GM21529 (cell line): ENCODE results near the gene SEC14L1.
"Not testable (repeated sequence)": the region's sequence is repeated elsewhere in the genome, so short reads cannot be mapped to it uniquely, and the experiment has no call there.

Source experiments
- ATAC-seq: cut with Tn5 transposase; IDR thresholded peaks from one replicate; pipeline ENCODE4 v1.9.1; 2021; ENCODE audit not compliant: unreplicated experiment

SEC14L1 gene

DNA sequence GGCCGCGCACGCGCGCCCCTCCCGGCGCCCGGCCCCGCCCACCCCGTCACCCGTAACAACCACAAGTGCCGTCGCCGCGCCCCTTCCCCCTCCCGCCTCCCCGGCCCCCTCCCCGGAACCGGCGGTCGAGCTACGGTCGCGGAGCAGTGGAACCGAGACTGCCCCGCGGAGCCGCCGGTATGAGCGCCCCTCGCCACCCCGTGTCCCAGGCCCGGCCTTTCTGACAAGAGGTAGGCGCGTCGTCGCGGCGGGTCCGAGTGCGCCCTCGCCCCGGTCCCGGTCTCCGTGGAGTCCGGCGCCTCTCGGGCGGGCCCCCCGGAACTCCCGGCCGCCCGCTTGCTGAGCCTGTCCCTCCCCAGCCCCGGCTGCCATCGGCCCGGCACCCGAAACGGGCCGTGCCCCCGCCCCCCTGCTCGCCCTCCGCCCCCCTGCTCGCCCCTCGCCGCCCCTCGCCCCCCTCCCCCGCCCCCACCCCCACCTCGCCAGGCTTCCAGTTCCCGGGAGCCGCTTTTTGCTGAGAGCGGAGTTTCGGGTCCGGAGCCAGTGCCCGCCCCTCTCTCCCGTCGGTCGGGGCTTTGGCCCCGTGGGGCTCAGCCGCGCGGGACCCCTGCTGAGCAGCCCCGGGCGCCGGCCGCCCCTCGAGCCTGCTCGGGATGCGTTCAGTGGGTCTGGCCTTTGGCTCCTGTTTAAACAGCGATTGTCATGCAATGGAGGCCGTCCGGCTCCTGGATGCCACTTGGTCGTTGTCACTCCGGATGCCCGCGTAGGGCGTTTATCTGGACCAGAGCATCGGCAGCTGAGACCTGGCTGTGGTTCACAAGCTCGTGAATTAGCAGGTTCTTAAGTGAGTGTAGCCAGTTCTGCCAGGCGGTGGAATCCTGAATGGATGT is at the start of gene SEC14L1:
Gene SEC14L1 (plus strand): TSS at position 92 of the 890 bp plus-strand sequence. CDS start 2,628 bp downstream, outside the sequence.
- ATAC-seq: peak; percentile 31

DNA sequence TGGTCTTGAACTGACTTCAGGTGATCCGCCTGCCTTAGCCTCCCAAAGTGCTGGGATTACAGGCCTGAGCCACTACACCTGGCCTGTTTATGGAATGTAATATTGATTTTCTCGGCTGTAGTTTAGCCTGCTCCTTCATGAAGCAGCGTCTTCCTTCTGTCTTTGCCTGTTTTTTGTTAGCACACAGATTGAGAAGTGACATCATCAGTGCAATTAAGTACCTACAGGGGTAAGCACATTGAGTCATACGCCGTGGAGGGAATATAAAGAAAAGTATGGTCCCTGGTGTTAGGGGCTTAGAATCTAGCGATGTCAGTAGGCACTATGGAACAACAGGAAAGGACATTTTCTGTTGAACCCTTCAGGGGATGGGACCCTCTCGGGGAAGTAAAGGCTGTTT is 48.7 kb upstream of the SEC14L1 start:
- ATAC-seq: no peak

GRCh38 chr17:77095461-77095860 is 45.3 kb upstream of the SEC14L1 start:
- no peak for ATAC-seq

DNA sequence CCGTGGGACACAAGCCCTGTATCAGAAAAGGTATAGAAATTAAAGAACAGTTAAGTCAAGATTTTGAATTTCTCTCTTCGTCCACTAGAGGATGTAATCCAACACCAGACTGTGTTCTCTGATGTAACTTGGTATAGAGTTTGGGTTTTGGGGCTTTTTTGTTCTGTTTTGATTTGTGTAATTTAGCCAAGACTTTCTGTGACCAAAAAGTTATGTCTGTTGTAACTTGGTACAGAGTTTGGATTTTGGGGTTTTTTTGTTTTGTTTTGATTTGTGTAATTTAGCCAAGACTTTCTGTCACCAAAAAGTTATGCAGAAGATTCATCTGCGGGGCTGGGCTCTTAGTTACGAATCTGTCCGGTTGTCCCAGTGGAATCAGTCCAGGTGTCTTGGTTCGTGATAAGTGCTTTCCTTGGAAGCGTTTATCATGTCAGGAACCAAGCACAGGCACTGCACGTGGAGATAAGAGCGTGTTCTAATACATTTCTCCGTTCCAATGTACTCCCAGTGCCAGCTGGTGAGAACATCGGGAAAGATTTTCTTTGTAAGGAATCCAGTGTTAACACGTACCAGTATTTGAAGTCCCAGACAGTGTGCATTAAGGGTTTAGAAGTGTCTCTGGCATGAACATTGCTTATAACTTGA is 44.1 kb upstream of the SEC14L1 start:
- no peak for ATAC-seq

GRCh38 chr17:77097631-77098180 is 43.1 kb upstream of the SEC14L1 start:
- ATAC-seq: no peak

DNA sequence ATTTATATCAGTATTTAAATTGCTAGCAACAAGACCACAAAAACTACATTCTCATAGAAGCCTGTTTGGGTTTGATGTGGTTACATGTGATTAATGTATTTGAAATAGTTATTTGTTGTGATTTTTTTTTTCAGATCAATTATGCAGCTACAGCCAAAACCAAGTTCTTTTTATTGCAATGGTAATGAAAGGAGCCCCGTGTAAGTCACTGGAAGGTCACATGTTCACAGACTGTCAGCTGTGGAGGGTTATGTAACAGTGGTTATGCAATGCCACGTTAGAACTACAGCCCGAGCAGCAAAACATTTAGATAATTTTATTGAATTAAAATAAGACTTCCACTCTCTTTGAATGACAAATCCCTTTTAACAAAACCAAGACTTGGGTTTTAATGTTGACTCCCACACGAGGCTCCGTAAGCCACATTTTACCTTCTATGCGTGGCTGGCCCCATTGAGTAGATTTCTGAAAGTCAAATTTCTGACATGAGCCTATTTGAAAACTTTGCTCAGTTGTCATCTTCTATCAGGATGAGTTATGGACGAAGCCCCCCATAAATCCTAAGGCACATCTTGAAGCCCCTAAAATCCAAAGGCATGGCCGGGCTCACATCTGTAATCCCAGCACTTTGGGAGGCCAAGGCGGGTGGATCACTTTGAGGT is 41.8 kb upstream of the SEC14L1 start:
- no peak for ATAC-seq

DNA sequence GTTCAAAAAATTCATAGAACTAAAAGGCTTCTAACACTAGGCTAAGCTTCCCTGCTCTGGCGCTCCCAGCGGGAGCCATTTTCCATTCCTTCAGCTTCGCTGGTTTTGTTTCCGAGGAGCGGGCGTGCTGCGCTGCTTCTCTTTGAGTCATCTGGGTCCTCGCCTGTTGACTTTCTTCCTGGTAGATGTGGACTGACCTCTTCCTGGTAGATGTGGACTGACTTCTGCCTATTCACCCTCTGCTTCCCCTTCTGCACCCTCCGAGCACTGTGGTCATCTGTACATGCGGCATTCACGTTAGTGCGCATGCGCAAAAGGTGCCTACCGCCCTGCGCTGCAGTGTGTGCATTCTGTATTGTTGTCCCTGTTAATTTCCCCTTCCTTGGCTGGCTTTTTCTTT is 40.8 kb upstream of the SEC14L1 start:
- ATAC-seq: no peak

DNA sequence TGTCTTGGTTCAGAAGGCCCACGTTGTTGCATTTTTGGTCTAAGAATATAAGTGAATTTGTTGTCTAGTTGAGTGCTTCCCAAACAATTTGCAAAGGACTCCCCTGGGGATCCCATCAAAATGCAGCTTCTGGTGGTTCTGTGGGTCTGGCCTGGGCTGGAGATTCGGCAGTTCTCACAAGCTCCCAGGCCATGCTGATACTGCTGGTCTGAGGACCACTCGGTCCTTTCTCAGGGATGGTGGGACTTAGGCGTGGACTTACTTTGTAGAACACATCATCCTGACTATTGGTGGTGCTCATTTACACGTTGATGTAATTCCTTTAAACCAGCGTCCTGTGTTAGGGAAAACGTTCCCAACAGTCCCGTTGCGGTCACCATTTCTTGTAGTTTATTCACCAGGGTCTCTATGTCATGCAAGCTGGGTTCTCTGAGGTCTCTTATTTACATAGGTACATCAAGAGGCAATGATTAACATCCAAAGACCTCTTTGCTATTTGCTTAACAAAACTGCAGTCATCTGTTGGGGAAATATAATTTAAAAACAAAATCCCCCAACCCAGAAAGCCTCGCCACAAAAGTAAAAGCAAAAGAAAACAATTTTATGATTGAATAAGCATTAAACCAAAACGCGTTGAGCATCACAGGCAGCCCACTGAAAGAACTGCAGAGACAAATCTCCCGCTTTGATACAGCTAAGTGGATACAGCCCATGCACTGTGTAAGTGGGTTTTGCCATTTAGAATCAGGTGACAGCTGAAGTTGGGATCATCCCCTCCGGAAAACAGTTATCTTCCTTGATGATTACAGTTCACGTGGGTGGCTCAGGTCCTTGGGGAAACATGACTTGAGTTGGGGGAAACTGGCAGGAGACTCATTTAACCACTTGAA is 39.0 kb upstream of the SEC14L1 start:
- no peak for ATAC-seq

- ATAC-seq: not testable (repeated sequence)
Measured at GRCh38 chr17:77102411-77103134, 38.2 kb upstream of the SEC14L1 start.

DNA sequence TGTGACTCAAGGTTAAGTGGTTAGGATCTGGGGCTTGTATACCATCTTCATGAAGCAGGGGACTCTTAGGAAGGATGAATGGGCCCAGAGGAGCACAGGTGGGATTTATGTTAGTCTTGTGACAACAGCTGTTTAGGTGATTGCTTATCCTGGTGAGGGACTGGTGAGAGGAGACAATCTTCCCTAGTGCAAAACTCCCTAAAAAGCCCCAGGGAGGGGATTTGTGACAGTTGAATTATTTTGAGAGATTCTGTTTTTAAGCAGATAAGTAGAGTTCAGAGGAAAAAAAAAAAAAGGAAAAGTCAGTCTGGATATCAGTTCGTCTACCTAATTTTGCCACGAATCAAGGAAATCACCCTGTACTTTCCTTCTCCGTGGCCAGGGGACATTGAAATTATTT is 35.1 kb upstream of the SEC14L1 start:
- no peak for ATAC-seq

DNA sequence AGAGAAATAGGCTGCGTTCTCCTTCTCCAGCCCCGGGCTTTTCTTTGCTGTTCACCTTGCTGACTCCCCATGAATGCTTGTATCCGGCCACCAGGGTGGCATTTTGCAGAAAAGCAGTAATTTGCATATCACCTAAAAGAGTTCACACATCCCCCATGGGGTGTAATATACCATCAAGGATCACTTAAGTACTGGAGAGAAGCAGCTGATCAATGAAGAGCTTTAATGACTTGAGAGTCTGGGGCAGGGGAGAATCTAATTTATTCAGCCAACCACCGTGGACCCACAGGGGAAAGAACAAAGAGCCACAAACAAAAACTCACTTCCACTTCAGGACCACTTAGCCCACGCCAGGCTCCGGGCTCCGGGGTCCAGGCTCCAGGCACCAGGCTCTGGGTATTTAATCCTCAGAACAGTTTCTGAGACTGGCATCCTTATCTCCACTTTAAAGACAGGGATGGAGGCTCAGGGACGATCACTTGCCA is 33.9 kb upstream of the SEC14L1 start:
- peak; percentile 41 for ATAC-seq

DNA sequence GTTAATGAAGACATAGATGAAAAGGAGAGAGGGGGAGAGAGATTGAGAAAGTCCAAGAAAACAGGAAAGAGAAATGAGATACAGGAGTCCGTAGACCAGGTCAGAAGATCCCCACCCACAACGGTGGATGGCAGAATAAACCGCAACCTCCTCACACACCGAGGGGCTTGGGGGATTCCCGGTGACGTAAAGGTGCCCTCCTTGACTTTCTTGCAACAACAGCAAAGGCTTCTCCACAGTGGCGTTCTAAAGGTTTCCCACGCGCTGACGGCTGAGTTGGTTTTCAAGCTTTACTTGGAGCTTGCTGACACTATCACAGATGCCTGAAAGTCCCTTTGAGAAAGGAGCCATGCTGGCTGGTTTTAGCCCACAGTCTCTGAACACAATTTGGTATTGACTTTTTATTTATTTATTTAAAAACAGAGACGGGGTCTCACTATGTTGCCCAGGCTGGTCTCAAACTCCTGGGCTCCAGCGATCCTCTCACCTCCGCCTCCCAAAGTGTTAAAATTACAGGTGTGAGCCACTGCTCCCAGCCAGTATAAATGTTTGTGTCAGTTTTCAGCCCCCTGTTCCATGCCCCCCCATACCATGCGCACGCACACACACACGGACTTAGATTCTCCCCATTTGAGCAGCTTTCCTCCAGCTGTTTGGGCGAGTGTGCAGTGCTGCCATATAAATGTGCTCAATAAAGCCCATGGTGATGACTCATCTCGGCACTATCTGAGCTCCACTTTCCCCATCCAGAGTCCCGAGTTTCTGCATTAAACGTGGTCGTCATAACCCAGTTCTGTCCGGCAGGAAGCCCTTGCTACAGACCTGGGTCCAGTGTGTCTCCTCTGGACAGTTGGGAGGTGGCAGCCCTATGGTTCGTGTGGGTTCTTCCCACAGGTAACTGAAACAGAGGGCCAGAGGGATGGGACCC is 33.0 kb upstream of the SEC14L1 start:
- peak; percentile 57 for ATAC-seq

GRCh38 chr17:77109159-77109759 is 31.5 kb upstream of the SEC14L1 start:
- no peak for ATAC-seq

DNA sequence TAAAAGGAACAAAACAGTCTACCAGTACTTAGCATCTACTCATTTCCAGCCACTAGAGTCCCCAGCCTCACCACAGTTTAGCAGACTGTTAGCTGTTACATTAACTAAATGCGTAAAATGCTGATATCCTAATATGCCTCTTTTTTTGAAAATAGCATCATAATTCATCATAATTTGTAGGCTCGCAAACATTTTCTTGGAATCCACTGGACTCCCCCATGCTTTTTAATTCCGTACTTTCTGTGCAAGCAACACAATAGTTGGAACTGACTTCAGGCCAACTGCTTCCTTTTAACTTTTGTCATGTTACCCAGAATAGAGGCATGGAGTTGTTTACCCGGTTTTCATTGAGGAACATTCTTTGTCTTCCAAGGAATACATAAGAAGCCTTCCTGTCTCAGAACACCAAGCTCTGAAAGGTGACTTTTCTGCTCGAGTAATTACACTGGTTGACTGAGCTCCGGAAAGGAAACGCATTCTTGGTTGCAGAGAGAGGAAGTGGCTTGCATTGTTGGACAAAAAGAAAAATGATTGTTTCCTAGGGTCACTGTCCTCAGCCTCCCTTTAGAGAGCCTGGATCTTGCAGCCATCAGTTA is 30.9 kb upstream of the SEC14L1 start:
- ATAC-seq: no peak

DNA sequence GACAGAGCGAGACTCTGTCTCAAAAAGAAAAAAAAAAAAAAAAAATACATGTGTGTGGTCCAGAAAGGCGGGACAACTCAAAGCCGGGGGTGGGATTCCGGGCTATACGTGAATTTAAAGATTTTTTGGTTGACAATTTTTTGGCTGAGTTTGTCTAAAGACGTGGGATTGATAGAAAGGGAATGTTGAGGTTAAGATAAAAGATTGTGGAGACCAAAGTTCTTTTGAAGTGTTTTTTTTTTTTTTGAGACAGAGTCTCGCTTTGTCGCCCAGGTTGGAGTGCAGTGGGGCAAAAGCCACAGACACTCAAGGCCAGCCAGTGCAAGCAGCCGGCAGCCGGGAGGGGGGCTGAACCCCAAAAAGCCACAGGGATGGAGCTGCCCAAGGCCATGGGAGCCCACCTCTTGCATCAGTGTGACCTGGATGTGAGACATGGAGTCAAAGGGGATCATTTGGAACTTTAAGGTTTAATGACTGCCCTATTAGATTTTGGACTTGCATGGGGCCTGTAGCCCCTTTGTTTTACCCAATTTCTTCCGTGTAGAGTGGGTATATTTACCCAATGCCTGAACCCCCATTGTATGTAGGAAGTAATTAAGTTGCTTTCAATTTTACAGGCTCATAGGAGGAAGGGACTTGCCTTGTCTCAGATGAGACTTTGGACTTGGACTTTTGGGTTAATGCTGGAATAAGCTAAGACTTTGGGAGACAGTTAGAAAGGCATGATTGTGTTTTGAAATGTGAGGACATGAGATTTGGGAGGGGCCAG is 29.4 kb upstream of the SEC14L1 start:
- ATAC-seq: not testable (repeated sequence)

GRCh38 chr17:77111934-77112296 is 28.9 kb upstream of the SEC14L1 start:
- ATAC-seq: no peak

GRCh38 chr17:77115510-77115909 is 25.3 kb upstream of the SEC14L1 start:
- no peak for ATAC-seq
